T-helper 17 cell (primary cell): ENCODE results near the gene PPAN. TPM values are rescaled to one million over a fixed set of nuclear protein-coding genes. Genes with fewer than 3 reads are reported as not detected.

Experiments
- ATAC-seq: fragments of 150-1000 bp; cut with Tn5 transposase; 2 replicates; pipeline ENCODE4 v1.10.0; 2021; ENCODE audit warnings: mild to moderate bottlenecking, moderate library complexity
- DNase-seq, 3 donors: peaks; one replicate each; pipeline versions ENCODE4 v3.0.0 to v3.0.0-alpha.2; 2020 to 2021
- H3K9me3 ChIP-seq: one replicate; pipeline ENCODE4 v1.7.0; 2013; ENCODE audit warnings: low read length, mild to moderate bottlenecking; ENCODE audit not compliant: control insufficient read depth, poor library complexity, severe bottlenecking
- H3K27ac Mint-ChIP-seq: one replicate; pipeline ENCODE4 v1.8.0; 2022; ENCODE audit warnings: mild to moderate bottlenecking, moderate library complexity, mixed read lengths
- H3K27me3 Mint-ChIP-seq: one replicate; pipeline ENCODE4 v1.8.0; 2022; ENCODE audit warnings: mixed read lengths
- H3K36me3 Mint-ChIP-seq: one replicate; pipeline ENCODE4 v1.8.0; 2022; ENCODE audit warnings: low read depth, mixed read lengths
- H3K4me1 Mint-ChIP-seq: one replicate; pipeline ENCODE4 v1.8.0; 2022; ENCODE audit warnings: mild to moderate bottlenecking, mixed read lengths
- H3K4me3 Mint-ChIP-seq: one replicate; pipeline ENCODE4 v1.8.0; 2022; ENCODE audit warnings: mild to moderate bottlenecking, moderate library complexity, mixed read lengths
- total RNA-seq, 4 donors: library from RNA in 2 of 4; stranded (reverse) in 2 of 4; gene quantifications; one replicate each; pipeline ENCODE4 v1.2.3 and lab custom pipeline; 2022 to 2026

PPAN gene
- total RNA-seq, 2 donors from 2014 or later: 79.8 to 87.8 TPM

- ATAC-seq: no peak
- H3K4me3 Mint-ChIP-seq: no peak overlapping the region
- H3K4me1 Mint-ChIP-seq: peaks cover 41% of the 10 kb centered on the region
Measured at GRCh38 chr19:10100163-10100785, 5.9 kb upstream of the PPAN start.

GRCh38 chr19:10102787-10103236 lies 3.4 kb upstream of the PPAN start:
- ATAC-seq (no peak), DNase-seq (no peak)
- H3K4me1 Mint-ChIP-seq: peaks cover 55% of the 10 kb centered on the region
- peak overlapping the region; percentile 21 for H3K4me3 Mint-ChIP-seq
- H3K36me3 Mint-ChIP-seq: no peaks in the 10 kb centered on the region
- no peaks in the 10 kb centered on the region for H3K27me3 Mint-ChIP-seq
- H3K9me3 ChIP-seq: no peaks in the 10 kb centered on the region
- H3K27ac Mint-ChIP-seq: peak overlapping the region; percentile 99

More at GRCh38 chr19:10100163-10100785, 5.9 kb upstream of the PPAN start:
- H3K27ac Mint-ChIP-seq: peak overlapping the region; percentile 99
- no peaks in the 10 kb centered on the region for H3K9me3 ChIP-seq
- H3K27me3 Mint-ChIP-seq: no peaks in the 10 kb centered on the region
- H3K36me3 Mint-ChIP-seq: no peaks in the 10 kb centered on the region
- no peak for DNase-seq

GRCh38 chr19:10104130-10104513 lies 2.0 kb upstream of the PPAN start:
- H3K36me3 Mint-ChIP-seq: no peaks in the 10 kb centered on the region
- H3K27ac Mint-ChIP-seq: peak overlapping the region; percentile 99
- H3K4me1 Mint-ChIP-seq: peaks cover 48% of the 10 kb centered on the region
- ATAC-seq (no peak), DNase-seq (no peak)
- no peaks in the 10 kb centered on the region for H3K9me3 ChIP-seq
- peak overlapping the region; percentile 33 for H3K4me3 Mint-ChIP-seq
- H3K27me3 Mint-ChIP-seq: no peaks in the 10 kb centered on the region

GRCh38 chr19:10104665-10105508 lies 1.3 kb upstream of the PPAN start:
- no peaks in the 10 kb centered on the region for H3K27me3 Mint-ChIP-seq
- H3K4me1 Mint-ChIP-seq: peaks cover 46% of the 10 kb centered on the region
- ATAC-seq: peak; percentile 79
- H3K27ac Mint-ChIP-seq: peak overlapping the region; percentile 99
- H3K36me3 Mint-ChIP-seq: peaks cover 4% of the 10 kb centered on the region
- peak; percentile 51 to 75 (median 56) for DNase-seq
- H3K4me3 Mint-ChIP-seq: peak overlapping the region; percentile 88
- H3K9me3 ChIP-seq: no peaks in the 10 kb centered on the region

GRCh38 chr19:10105509-10106099 lies 558 bp upstream of the PPAN start:
- H3K27ac Mint-ChIP-seq: peak overlapping the region; percentile 99
- peaks cover 44% of the 10 kb centered on the region for H3K4me1 Mint-ChIP-seq
- peak in 2 of 3 donors; percentile 36 to 69 for DNase-seq
- H3K27me3 Mint-ChIP-seq: no peaks in the 10 kb centered on the region
- no peaks in the 10 kb centered on the region for H3K9me3 ChIP-seq
- H3K4me3 Mint-ChIP-seq: peak overlapping the region; percentile 88
- peak; percentile 6 for ATAC-seq
- H3K36me3 Mint-ChIP-seq: peaks cover 6% of the 10 kb centered on the region

GRCh38 chr19:10107254-10107653 lies 1.1 kb downstream of the PPAN start:
- H3K27me3 Mint-ChIP-seq: no peaks in the 10 kb centered on the region
- peak overlapping the region; percentile 99 for H3K27ac Mint-ChIP-seq
- H3K4me3 Mint-ChIP-seq: peak overlapping the region; percentile 88
- peaks cover 7% of the 10 kb centered on the region for H3K36me3 Mint-ChIP-seq
- DNase-seq (no peak), ATAC-seq (no peak)
- no peaks in the 10 kb centered on the region for H3K9me3 ChIP-seq
- H3K4me1 Mint-ChIP-seq: peaks cover 50% of the 10 kb centered on the region

- H3K4me3 Mint-ChIP-seq: peak overlapping the region; percentile 88
- ATAC-seq (no peak), DNase-seq (no peak)
- H3K9me3 ChIP-seq: no peaks in the 10 kb centered on the region
- H3K27ac Mint-ChIP-seq: peak overlapping the region; percentile 99
- peaks cover 7% of the 10 kb centered on the region for H3K36me3 Mint-ChIP-seq
- H3K4me1 Mint-ChIP-seq: peaks cover 50% of the 10 kb centered on the region
- no peaks in the 10 kb centered on the region for H3K27me3 Mint-ChIP-seq
Measured at GRCh38 chr19:10107817-10108367, 1.7 kb downstream of the PPAN start.

- no peaks in the 10 kb centered on the region for H3K9me3 ChIP-seq
- H3K36me3 Mint-ChIP-seq: peaks cover 7% of the 10 kb centered on the region
- peaks cover 49% of the 10 kb centered on the region for H3K4me1 Mint-ChIP-seq
- DNase-seq (no peak), ATAC-seq (no peak)
- peak overlapping the region; percentile 5 for H3K4me3 Mint-ChIP-seq
- H3K27ac Mint-ChIP-seq: peak overlapping the region; percentile 97
- no peaks in the 10 kb centered on the region for H3K27me3 Mint-ChIP-seq
Measured at GRCh38 chr19:10109528-10109927, 3.4 kb downstream of the PPAN start.

GRCh38 chr19:10110076-10110971 lies 4.2 kb downstream of the PPAN start:
- Mint-ChIP-seq H3K4me3 (peak overlapping the region; percentile 81), H3K4me1 (peaks cover 41% of the 10 kb centered on the region), H3K36me3 (peaks cover 9% of the 10 kb centered on the region), H3K27me3 (no peaks in the 10 kb centered on the region), H3K27ac (peak overlapping the region; percentile 97)
- H3K9me3 ChIP-seq: no peaks in the 10 kb centered on the region
- DNase-seq (no peak), ATAC-seq (no peak)

GRCh38 chr19:10110972-10111317 lies 4.8 kb downstream of the PPAN start:
- peaks cover 9% of the 10 kb centered on the region for H3K36me3 Mint-ChIP-seq
- no peaks in the 10 kb centered on the region for H3K9me3 ChIP-seq
- ATAC-seq: no peak
- no peaks in the 10 kb centered on the region for H3K27me3 Mint-ChIP-seq
- peak overlapping the region; percentile 97 for H3K27ac Mint-ChIP-seq
- peaks cover 37% of the 10 kb centered on the region for H3K4me1 Mint-ChIP-seq
- DNase-seq: no peak
- H3K4me3 Mint-ChIP-seq: peak overlapping the region; percentile 81

- peak; percentile 15 for ATAC-seq
- Mint-ChIP-seq H3K4me3 (peak within 1 kb of the TSS; percentile 83), H3K4me1 (peaks cover 37% of the 10 kb centered on the region), H3K27me3 (no peaks in the 10 kb centered on the region), H3K27ac (peak within 1 kb of the TSS; percentile 97), H3K36me3 (peaks cover 9% of the 10 kb centered on the region)
- DNase-seq: no peak
- no peaks in the 10 kb centered on the region for H3K9me3 ChIP-seq
Measured at GRCh38 chr19:10111405-10111811, 5.2 kb downstream of the PPAN start, which contains the start of gene P2RY11. Gene P2RY11, plus strand, starts transcription at chr19:10111693. Its CDS starts 29 bp downstream, at chr19:10111722.

GRCh38 chr19:10112037-10112761 lies 6.0 kb downstream of the PPAN start:
- Mint-ChIP-seq H3K4me1 (peaks cover 30% of the 10 kb centered on the region), H3K36me3 (peaks cover 9% of the 10 kb centered on the region), H3K4me3 (peak overlapping the region; percentile 82), H3K27me3 (no peaks in the 10 kb centered on the region), H3K27ac (peak overlapping the region; percentile 97)
- DNase-seq (peak in 2 of 3 donors; percentile 34 to 55), ATAC-seq (peak; percentile 71)
- H3K9me3 ChIP-seq: no peaks in the 10 kb centered on the region
